ENCODE results near the gene CYTH1. TPM values are rescaled to one million over a fixed set of nuclear protein-coding genes. Genes with fewer than 3 reads are reported as not detected.
"Not testable (repeated sequence)": the region's sequence is repeated elsewhere in the genome, so short reads cannot be mapped to it uniquely, and the experiment has no call there.

Gene CYTH1
- total RNA-seq, 1 experiment from 2014 or later: 9.7 TPM

- no peak overlapping the region for H2BK5ac ChIP-seq (ENCODE audit: insufficient read length, low read length)
- Mint-ChIP-seq H3K36me3 (ENCODE audit: insufficient read depth in 1 of 3, low read depth in 3 of 3) (no peaks in the 10 kb centered on the region; a peak in 2 of 7 replicates), H3K27ac (no peak overlapping the region), H3K27me3 (ENCODE audit: low read depth) (no peaks in the 10 kb centered on the region; the same call in 1 of the 2 replicates), H3K4me3 (no peak overlapping the region), H3K9me3 (peaks cover 0 to 3% of the 10 kb centered on the region in 2 experiments; a peak in 1 of 5 replicates), H3K4me1 (peaks cover 12% of the 10 kb centered on the region in 2 experiments)
- H2BK15ac ChIP-seq (ENCODE audit: low read depth, low read length): no peak overlapping the region
- H3K4me1 ChIP-seq (ENCODE audit: insufficient read depth, low read length): no peaks in the 10 kb centered on the region
- H3K79me2 ChIP-seq (ENCODE audit: insufficient read depth, low read length): no peaks in the 10 kb centered on the region
- H3K14ac ChIP-seq (ENCODE audit: insufficient read depth, low read length): no peak overlapping the region
- H2BK120ac ChIP-seq (ENCODE audit: low read depth, low read length, poor library complexity, severe bottlenecking): no peak overlapping the region
- no peak overlapping the region for H3K27ac ChIP-seq (ENCODE audit: insufficient read length, low read depth, low read length)
- no peaks in the 10 kb centered on the region for H3K9me3 ChIP-seq (ENCODE audit: control insufficient read depth, low read depth, low read length)
- H4K20me1 ChIP-seq (ENCODE audit: control insufficient read depth, insufficient read depth, insufficient read length): no peaks in the 10 kb centered on the region
- H3K27me3 ChIP-seq (ENCODE audit: insufficient read depth, low read length): no peaks in the 10 kb centered on the region
- H3K9ac ChIP-seq (ENCODE audit: extremely low read depth, insufficient read length, low read length): no peak overlapping the region
- no peak overlapping the region for H3K18ac ChIP-seq (ENCODE audit: insufficient read length, low read depth, low read length)
- no peak overlapping the region for H2AFZ ChIP-seq (ENCODE audit: low read length)
- WGBS (ENCODE audit: extremely low coverage, insufficient read length, low lambda C conversion rate): no CpG with 5 or more reads among the region's 11 CpGs
- H3T11ph ChIP-seq (ENCODE audit: low read length): no peak overlapping the region
- no peak overlapping the region for H4K91ac ChIP-seq (ENCODE audit: insufficient read length, low read depth, low read length)
- no peak overlapping the region for H4K5ac ChIP-seq (ENCODE audit: insufficient read length, low read depth, low read length)
- H2BK12ac ChIP-seq (ENCODE audit: insufficient read length, low read depth, low read length): no peak overlapping the region
- H4K8ac ChIP-seq (replicated peaks; ENCODE audit: insufficient read length, low read depth, low read length): no peak overlapping the region
- H3K23me2 ChIP-seq (ENCODE audit: insufficient read length, low read depth, low read length, poor library complexity, severe bottlenecking): no peaks in the 10 kb centered on the region
- H3K23ac ChIP-seq (ENCODE audit: insufficient read length, low read depth, low read length): no peak overlapping the region
- TF ChIP-seq CTCF (conservative IDR thresholded peaks at IDR 0.05): no peak
- no peak overlapping the region for H3K56ac ChIP-seq (ENCODE audit: insufficient read length, low read depth, low read length)
- H3K4ac ChIP-seq (ENCODE audit: low read depth, low read length): no peak overlapping the region
- H3K79me1 ChIP-seq (ENCODE audit: insufficient read depth, low read depth, low read length, poor library complexity, severe bottlenecking): no peaks in the 10 kb centered on the region
- no peak overlapping the region for H2BK20ac ChIP-seq (ENCODE audit: low read depth, low read length, poor library complexity, severe bottlenecking)
- no peak for DNase-seq
- H2AK5ac ChIP-seq (ENCODE audit: insufficient read length, low read length): no peak overlapping the region
- no peak overlapping the region for H3K4me2 ChIP-seq (ENCODE audit: insufficient read depth, insufficient read length, low read length)
Measured at GRCh38 chr17:78672005-78672404, 110.1 kb downstream of the CYTH1 start.

DNA sequence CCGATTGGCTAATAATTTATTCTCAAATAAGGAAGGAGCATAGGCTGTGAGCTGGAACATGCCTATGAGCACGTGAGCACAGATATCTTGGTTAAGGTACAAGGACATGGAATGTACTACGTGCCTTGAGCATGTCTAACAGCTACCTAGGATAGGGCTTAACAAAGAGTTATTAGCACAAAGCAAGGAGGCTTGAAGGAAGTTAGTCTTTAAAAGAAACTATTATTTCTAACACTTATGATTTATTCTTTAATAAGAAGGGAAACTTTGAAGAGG is 110.4 kb downstream of the CYTH1 start:
- not testable (repeated sequence) for H3K9ac ChIP-seq (ENCODE audit: extremely low read depth, insufficient read length, low read length); H2BK120ac ChIP-seq (ENCODE audit: low read depth, low read length, poor library complexity, severe bottlenecking); H3K18ac ChIP-seq (ENCODE audit: insufficient read length, low read depth, low read length); H3K4ac ChIP-seq (ENCODE audit: low read depth, low read length); H3K79me1 ChIP-seq (ENCODE audit: insufficient read depth, low read depth, low read length, poor library complexity, severe bottlenecking); H3K23ac ChIP-seq (ENCODE audit: insufficient read length, low read depth, low read length); H3K27me3 ChIP-seq (ENCODE audit: insufficient read depth, low read length); H4K8ac ChIP-seq (replicated peaks; ENCODE audit: insufficient read length, low read depth, low read length); DNase-seq; H4K91ac ChIP-seq (ENCODE audit: insufficient read length, low read depth, low read length); H3K9me3 ChIP-seq (ENCODE audit: control insufficient read depth, low read depth, low read length); H2BK15ac ChIP-seq (ENCODE audit: low read depth, low read length); H3K14ac ChIP-seq (ENCODE audit: insufficient read depth, low read length); H4K5ac ChIP-seq (ENCODE audit: insufficient read length, low read depth, low read length); H3K4me1 ChIP-seq (ENCODE audit: insufficient read depth, low read length); H3K27ac ChIP-seq (ENCODE audit: insufficient read length, low read depth, low read length); H4K20me1 ChIP-seq (ENCODE audit: control insufficient read depth, insufficient read depth, insufficient read length); H2AK5ac ChIP-seq (ENCODE audit: insufficient read length, low read length); H3K9me3 Mint-ChIP-seq; H3K4me3 Mint-ChIP-seq; H3K79me2 ChIP-seq (ENCODE audit: insufficient read depth, low read length); H2BK5ac ChIP-seq (ENCODE audit: insufficient read length, low read length); H2BK20ac ChIP-seq (ENCODE audit: low read depth, low read length, poor library complexity, severe bottlenecking); H2BK12ac ChIP-seq (ENCODE audit: insufficient read length, low read depth, low read length); H3K4me2 ChIP-seq (ENCODE audit: insufficient read depth, insufficient read length, low read length); H3K56ac ChIP-seq (ENCODE audit: insufficient read length, low read depth, low read length); H3K27me3 Mint-ChIP-seq (ENCODE audit: low read depth); H3K23me2 ChIP-seq (ENCODE audit: insufficient read length, low read depth, low read length, poor library complexity, severe bottlenecking); H3T11ph ChIP-seq (ENCODE audit: low read length); H3K27ac Mint-ChIP-seq; H3K36me3 Mint-ChIP-seq (ENCODE audit: insufficient read depth in 1 of 3, low read depth in 3 of 3); H2AFZ ChIP-seq (ENCODE audit: low read length)
- peaks cover 14 to 16% of the 10 kb centered on the region in 2 experiments for H3K4me1 Mint-ChIP-seq
- no CpG with 5 or more reads among the region's 3 CpGs for WGBS (ENCODE audit: extremely low coverage, insufficient read length, low lambda C conversion rate)
